Astrocyte (in vitro differentiated cells and primary cell): ENCODE data around the gene CTTNBP2NL.
"Not testable (repeated sequence)": the region's sequence is repeated elsewhere in the genome, so short reads cannot be mapped to it uniquely, and the experiment has no call there.

ENCODE experiments used
- CTCF ChIP-seq: IDR thresholded peaks from 2 replicates; pipeline ENCODE4 v1.5.1; 2011; ENCODE audit warnings: low read depth, mild to moderate bottlenecking, inconsistent platforms, low read length, moderate library complexity; ENCODE audit not compliant: insufficient read depth
- EZH2 ChIP-seq: IDR thresholded peaks from 2 replicates; pipeline ENCODE4 v1.6.1; 2012; ENCODE audit warnings: mild to moderate bottlenecking, low read length, inconsistent platforms; ENCODE audit not compliant: insufficient read depth

GRCh38 chr1:112438156-112438555 lies 42.1 kb downstream of the CTTNBP2NL start:
- not testable (repeated sequence) for TF ChIP-seq EZH2, CTCF
